PC-3 (cell line): ENCODE measurements around the gene TRABD. TPM values are rescaled to one million over a fixed set of nuclear protein-coding genes. Genes with fewer than 3 reads are reported as not detected.
"Not testable (repeated sequence)": the region's sequence is repeated elsewhere in the genome, so short reads cannot be mapped to it uniquely, and the experiment has no call there.

ENCODE experiments used
- ATAC-seq: fragments of 200-7000 bp; cut with Tn5 transposase; 2 replicates; pipeline ENCODE4 v1.9.1; 2020; ENCODE audit warnings: mild to moderate bottlenecking, moderate library complexity
- Bru-seq: library from RNA; stranded (reverse); fragments of 400-500 nt; gene quantifications from one replicate; lab custom pipeline; 2021; lab: Mats Ljungman, UMichigan
- BruChase-seq, 2 experiments: library from RNA; stranded (reverse); fragments of 400-500 nt; gene quantifications; one replicate each; lab custom pipeline; 2021; lab: Mats Ljungman, UMichigan
- BruUV-seq: library from RNA; stranded (reverse); fragments of 400-500 nt; replicated peaks from 2 replicates; lab custom pipeline; 2021; lab: Mats Ljungman, UMichigan
- CTCF ChIA-PET: fragments of 300-600 bp; sonication (Branson Sonifier 250); formaldehyde crosslinking; loops from one replicate; lab custom pipeline; 2022; ENCODE audit warnings: antibody characterized with exemption; lab: Charles Lee
- POLR2A ChIA-PET: fragments of 300-600 bp; sonication (Branson Sonifier 250); formaldehyde crosslinking; loops from one replicate; lab custom pipeline; 2022; ENCODE audit warnings: antibody characterized with exemption; ENCODE audit not compliant: unreplicated experiment; lab: Charles Lee
- DNase-seq: peaks from one replicate; pipeline ENCODE4 v3.0.0-alpha.2; 2015
- H2AFZ ChIP-seq: fragments of 300-600 bp; sonication (generic); 2 replicates; pipeline ENCODE4 v1.6.0; 2016; ENCODE audit warnings: antibody characterized with exemption, low read length
- H3F3A ChIP-seq: fragments of 300-600 bp; sonication (generic); one replicate; pipeline ENCODE4 v1.6.0; 2017; ENCODE audit warnings: antibody characterized with exemption, low read length, control low read depth, mild to moderate bottlenecking; ENCODE audit not compliant: unreplicated experiment
- H3K27ac ChIP-seq: fragments of 300-600 bp; sonication (generic); 2 replicates; pipeline ENCODE4 v1.5.1; 2016; ENCODE audit warnings: mild to moderate bottlenecking, low read length
- H3K27me3 ChIP-seq: fragments of 300-600 bp; sonication (generic); 2 replicates; pipeline ENCODE4 v1.6.1; 2016; ENCODE audit warnings: low read length, mixed read lengths
- H3K36me3 ChIP-seq: fragments of 300-600 bp; sonication (generic); 2 replicates; pipeline ENCODE4 v1.6.1; 2016; ENCODE audit warnings: low read depth, mixed run types, low read length, mixed read lengths
- H3K4me1 ChIP-seq: fragments of 300-600 bp; sonication (generic); 2 replicates; pipeline ENCODE4 v1.5.1; 2016; ENCODE audit warnings: low read length; ENCODE audit not compliant: insufficient read depth
- H3K4me2 ChIP-seq: fragments of 300-600 bp; sonication (generic); 2 replicates; pipeline ENCODE4 v1.6.0; 2016; ENCODE audit warnings: low read length
- H3K4me3 ChIP-seq: fragments of 300-600 bp; sonication (generic); 2 replicates; pipeline ENCODE4 v1.5.1; 2016; ENCODE audit warnings: mild to moderate bottlenecking, low read length, mixed read lengths
- H3K79me2 ChIP-seq: fragments of 300-600 bp; sonication (generic); 2 replicates; pipeline ENCODE4 v1.6.1; 2017; ENCODE audit warnings: low read length, mixed read lengths
- H3K9ac ChIP-seq: fragments of 300-600 bp; sonication (generic); 2 replicates; pipeline ENCODE4 v1.6.0; 2016; ENCODE audit warnings: mild to moderate bottlenecking, low read length
- H3K9me2 ChIP-seq: fragments of 300-600 bp; sonication (generic); replicated peaks from 2 replicates; pipeline ENCODE4 v1.6.1; 2016; ENCODE audit warnings: mixed run types, low read length, mixed read lengths
- H3K9me3 ChIP-seq: fragments of 300-600 bp; sonication (generic); 2 replicates; pipeline ENCODE4 v1.6.1; 2016; ENCODE audit warnings: low read length, mixed read lengths
- H4K20me1 ChIP-seq: fragments of 300-600 bp; sonication (generic); 2 replicates; pipeline ENCODE4 v1.6.1; 2016; ENCODE audit warnings: low read length, mixed read lengths
- CTCF ChIP-seq: fragments of 300-600 bp; sonication (generic); conservative IDR thresholded peaks from 2 replicates; pipeline ENCODE4 v1.5.1; 2017; ENCODE audit warnings: antibody characterized with exemption, low read depth, mild to moderate bottlenecking, low read length
- EZH2 ChIP-seq: fragments of 300-600 bp; sonication (generic); IDR thresholded peaks from one replicate; pipeline ENCODE4 v1.6.1; 2017; ENCODE audit warnings: antibody characterized with exemption, mild to moderate bottlenecking, low read length; ENCODE audit not compliant: unreplicated experiment
- EZH2phosphoT487 ChIP-seq: fragments of 300-600 bp; sonication (generic); IDR thresholded peaks from 2 replicates; pipeline ENCODE4 v1.6.1; 2018; ENCODE audit warnings: mild to moderate bottlenecking, antibody characterized with exemption, low read length, borderline replicate concordance
- intact Hi-C: fragments of 100-400 bp; cut with micrococcal nuclease; formaldehyde crosslinking; loops from 2 replicates; pipeline ENCODE4 v1.9.0; 2023
- long read RNA-seq: library from polyadenylated mRNA; unstranded; transcript quantifications from one replicate; pipeline ENCODE4 v2.0.0, GENCODE V29; 2021; ENCODE audit not compliant: unreplicated experiment
- total RNA-seq: library from RNA; depleted of rRNA; stranded (reverse); fragments of >200 nt; gene quantifications from 2 replicates; pipeline ENCODE4 v1.2.3, GENCODE V29; 2014; rRNA removed

TRABD gene
- total RNA-seq (53.4 and 59.8 TPM in 2 replicates), Bru-seq, nascent RNA (percentile 61 among the genes with signal in this experiment), BruChase-seq, experiment 1, labeled RNA remaining after a 6-hour chase (percentile 70 among the genes with signal in this experiment), BruChase-seq, experiment 2, labeled RNA remaining after a 2-hour chase (percentile 70 among the genes with signal in this experiment)
- long read RNA-seq, transcript TRABD-205 (9 exons, 2,404 nt) = minor isoform, 6 of 115 reads
- long read RNA-seq, transcript TRABD-206 (2 exons, 1,661 nt) = minor isoform, 6 of 115 reads
- long read RNA-seq, transcript TRABD-202 (10 exons, 2,272 nt) = major isoform, 24 of 115 reads
- long read RNA-seq, transcript TRABD-201 (10 exons, 2,329 nt) = minor isoform, 12 of 115 reads
- long read RNA-seq, partial matches to known transcripts = 20 of 115 reads
- long read RNA-seq, other reads (novel, unspliced or antisense) = 45 of 115 reads

GRCh38 chr22:50185375-50186087 lies at the start of gene TRABD:
TSS of gene TRABD (plus strand) at chr22:50185913. CDS start at chr22:50193061, 7,148 bp downstream.
- Histone ChIP-seq H3K36me3 (no peaks in the 10 kb centered on the region), H3K27ac (peak within 1 kb of the TSS; percentile 29), H3K9ac (peak within 1 kb of the TSS; percentile 86), H3K27me3 (no peaks in the 10 kb centered on the region), H3K79me2 (peaks cover 39% of the 10 kb centered on the region), H3K9me3 (no peaks in the 10 kb centered on the region), H3K9me2 (no peaks in the 10 kb centered on the region), H3F3A (no peaks in the 10 kb centered on the region), H3K4me1 (peaks cover 29% of the 10 kb centered on the region), H4K20me1 (no peaks in the 10 kb centered on the region), H2AFZ (peak within 1 kb of the TSS; percentile 57; the same call in 1 of the 2 replicates), H3K4me2 (peak within 1 kb of the TSS; percentile 94), H3K4me3 (peak within 1 kb of the TSS; percentile 77)
- ChIA-PET CTCF (no interaction called here), POLR2A (no interaction called here)
- TF ChIP-seq EZH2 (no peak), EZH2phosphoT487 (no peak), CTCF (no peak)
- DNase-seq = peak; percentile 82
- BruUV-seq = no TSS peak
- peak; percentile 77 for ATAC-seq
- intact Hi-C loops = no loop called here

- no peak for TF ChIP-seq CTCF
- no peak for TF ChIP-seq EZH2
- no peak for TF ChIP-seq EZH2phosphoT487
- POLR2A ChIA-PET = no interaction called here
- BruUV-seq = no TSS peak
- Histone ChIP-seq H3K4me1 (no peaks in the 10 kb centered on the region; the same call in 1 of the 2 replicates), H4K20me1 (no peaks in the 10 kb centered on the region), H3K9ac (no peak overlapping the region), H3K4me2 (no peak overlapping the region), H2AFZ (no peak overlapping the region), H3K27me3 (no peaks in the 10 kb centered on the region), H3F3A (no peaks in the 10 kb centered on the region), H3K4me3 (no peak overlapping the region), H3K9me2 (no peaks in the 10 kb centered on the region), H3K9me3 (no peaks in the 10 kb centered on the region), H3K36me3 (no peaks in the 10 kb centered on the region), H3K79me2 (no peaks in the 10 kb centered on the region), H3K27ac (no peak overlapping the region)
- CTCF ChIA-PET = no interaction called here
- no peak for ATAC-seq
- no peak for DNase-seq
- intact Hi-C loops = no loop called here
Observed at GRCh38 chr22:50136581-50137015, 49.1 kb upstream of the TRABD start.

- H3K27ac ChIP-seq, H2AFZ ChIP-seq, H3K4me1 ChIP-seq, H3K36me3 ChIP-seq, H3K79me2 ChIP-seq, ATAC-seq, BruUV-seq, H3K4me2 ChIP-seq, H4K20me1 ChIP-seq, H3K9ac ChIP-seq, CTCF ChIA-PET, H3K9me2 ChIP-seq, H3K9me3 ChIP-seq, intact Hi-C loops, POLR2A ChIA-PET, H3F3A ChIP-seq, DNase-seq, H3K4me3 ChIP-seq, H3K27me3 ChIP-seq: not testable (repeated sequence)
Observed at GRCh38 chr22:50137277-50137676, 48.4 kb upstream of the TRABD start.
